ENCODE measurements around the gene RHOT2. TPM values are rescaled to one million over a fixed set of nuclear protein-coding genes. Genes with fewer than 3 reads are reported as not detected.

The RHOT2 gene
- polyA plus RNA-seq, 1 donor (not counting 4 experiments of a cell fraction or from before 2014, with no cell fraction given): 58.7 TPM

GRCh38 chr16:684071-684794 is 16.3 kb downstream of the RHOT2 start, which contains the start of gene JMJD8:
Gene JMJD8 (minus strand): TSS chr16:684334. CDS start chr16:684319, 15 bp downstream.
- FAIRE-seq (no peak), DNase-seq (ENCODE audit: low read depth, low spot score) (no peak)
- no peak for TF ChIP-seq EZH2 (IDR thresholded peaks at IDR 0.05; ENCODE audit: low read length)
- no peak for TF ChIP-seq CTCF (optimal IDR thresholded peaks at IDR 0.05 in 1 of 3, IDR thresholded peaks at IDR 0.05 in 1 of 3, conservative IDR thresholded peaks at IDR 0.05 in 1 of 3; ENCODE audit: extremely low read depth in 1 of 3, insufficient read depth in 2 of 3, low read length in 3 of 3)
- H3K4me1 ChIP-seq (ENCODE audit: control insufficient read depth, extremely low read depth, insufficient read depth, low read length): peaks cover 27% of the 10 kb centered on the region
- peaks cover 37% of the 10 kb centered on the region for H3K79me2 ChIP-seq (ENCODE audit: control insufficient read depth, insufficient read depth, low read length)
- H3K4me2 ChIP-seq (ENCODE audit: control insufficient read depth, extremely low read depth, insufficient read depth, low read depth, low read length): peak within 1 kb of the TSS; percentile 80
- H4K20me1 ChIP-seq (ENCODE audit: control insufficient read depth, extremely low read depth, insufficient read depth, low read length): peaks cover 16% of the 10 kb centered on the region
- peak within 1 kb of the TSS; percentile 60 to 68 (median 66) for H3K4me3 ChIP-seq (ENCODE audit: control insufficient read depth in 2 of 3, extremely low read depth in 1 of 3, insufficient read depth in 2 of 3, low read depth in 1 of 3, low read length in 3 of 3)
- no peak within 1 kb of the TSS for H2AFZ ChIP-seq (ENCODE audit: control insufficient read depth, low read length)
- peak within 1 kb of the TSS; percentile 36 for H3K27ac ChIP-seq (ENCODE audit: control insufficient read depth, insufficient read depth, low read length)
- no peaks in the 10 kb centered on the region for H3K9me3 ChIP-seq (ENCODE audit: control insufficient read depth, low read depth, low read length)
- peak within 1 kb of the TSS; percentile 60 for H3K9ac ChIP-seq (ENCODE audit: control insufficient read depth, extremely low read depth, insufficient read depth, low read length)
- no peaks in the 10 kb centered on the region for H3K27me3 ChIP-seq (ENCODE audit: control insufficient read depth, extremely low read depth, insufficient read depth, low read length)
- dilution Hi-C loops (cut with MboI; ENCODE audit: extremely low pct_ligation_motif_present, low sequenced_read_pairs): no loop called here
- H3K36me3 ChIP-seq (ENCODE audit: control insufficient read depth in 2 of 2, extremely low read depth in 1 of 2, insufficient read depth in 2 of 2, low read length in 2 of 2): peaks cover 12 to 37% of the 10 kb centered on the region in 2 experiments
- H3K9me1 ChIP-seq (ENCODE audit: control insufficient read depth, extremely low read depth, insufficient read depth, low read length): no peaks in the 10 kb centered on the region

- TF ChIP-seq EZH2 (IDR thresholded peaks at IDR 0.05; ENCODE audit: low read length): no peak
- no peak for FAIRE-seq
- no peaks in the 10 kb centered on the region for H3K9me1 ChIP-seq (ENCODE audit: control insufficient read depth, extremely low read depth, insufficient read depth, low read length)
- no peaks in the 10 kb centered on the region for H3K9me3 ChIP-seq (ENCODE audit: control insufficient read depth, low read depth, low read length)
- no peak for DNase-seq (ENCODE audit: low read depth, low spot score)
- H3K79me2 ChIP-seq (ENCODE audit: control insufficient read depth, insufficient read depth, low read length): peaks cover 41% of the 10 kb centered on the region
- no peaks in the 10 kb centered on the region for H3K27me3 ChIP-seq (ENCODE audit: control insufficient read depth, extremely low read depth, insufficient read depth, low read length)
- dilution Hi-C loops (cut with MboI; ENCODE audit: extremely low pct_ligation_motif_present, low sequenced_read_pairs): no loop called here
- H3K4me1 ChIP-seq (ENCODE audit: control insufficient read depth, extremely low read depth, insufficient read depth, low read length): peaks cover 33% of the 10 kb centered on the region
- no peak overlapping the region for H3K27ac ChIP-seq (ENCODE audit: control insufficient read depth, insufficient read depth, low read length)
- H2AFZ ChIP-seq (ENCODE audit: control insufficient read depth, low read length): no peak overlapping the region
- peak overlapping the region in 1 of 3 experiments; percentile 60 for H3K4me3 ChIP-seq (ENCODE audit: control insufficient read depth in 2 of 3, extremely low read depth in 1 of 3, insufficient read depth in 2 of 3, low read depth in 1 of 3, low read length in 3 of 3)
- H4K20me1 ChIP-seq (ENCODE audit: control insufficient read depth, extremely low read depth, insufficient read depth, low read length): peaks cover 16% of the 10 kb centered on the region
- no peak overlapping the region for H3K9ac ChIP-seq (ENCODE audit: control insufficient read depth, extremely low read depth, insufficient read depth, low read length)
- peak overlapping the region; percentile 27 for H3K4me2 ChIP-seq (ENCODE audit: control insufficient read depth, extremely low read depth, insufficient read depth, low read depth, low read length)
- H3K36me3 ChIP-seq (ENCODE audit: control insufficient read depth in 2 of 2, extremely low read depth in 1 of 2, insufficient read depth in 2 of 2, low read length in 2 of 2): peaks cover 12 to 37% of the 10 kb centered on the region in 2 experiments
Measured at GRCh38 chr16:684961-685696, 17.2 kb downstream of the RHOT2 start.

Data from keratinocyte (primary cell).